Glutamatergic neuron (in vitro differentiated cells): ENCODE measurements around the gene IQCM. TPM values are rescaled to one million over a fixed set of nuclear protein-coding genes. Genes with fewer than 3 reads are reported as not detected.

Source experiments
- DNase-seq: peaks from one replicate; pipeline ENCODE4 v3.0.0; 2022
- H3K27ac Mint-ChIP-seq: one replicate; pipeline ENCODE4 v1.8.0; 2020; ENCODE audit warnings: mild to moderate bottlenecking, mixed read lengths, inconsistent platforms; ENCODE audit not compliant: unreplicated experiment
- H3K27me3 Mint-ChIP-seq: one replicate; pipeline ENCODE4 v1.8.0; 2020; ENCODE audit warnings: mild to moderate bottlenecking, moderate library complexity, mixed read lengths, inconsistent platforms; ENCODE audit not compliant: unreplicated experiment
- H3K36me3 Mint-ChIP-seq: one replicate; pipeline ENCODE4 v1.8.0; 2020; ENCODE audit warnings: mild to moderate bottlenecking, mixed read lengths, inconsistent platforms; ENCODE audit not compliant: unreplicated experiment
- H3K4me1 Mint-ChIP-seq: one replicate; pipeline ENCODE4 v1.8.0; 2020; ENCODE audit warnings: mild to moderate bottlenecking, low read depth, mixed read lengths, inconsistent platforms; ENCODE audit not compliant: unreplicated experiment
- H3K4me3 Mint-ChIP-seq: one replicate; pipeline ENCODE4 v1.8.0; 2020; ENCODE audit warnings: mild to moderate bottlenecking, mixed read lengths, inconsistent platforms; ENCODE audit not compliant: unreplicated experiment
- H3K9me3 Mint-ChIP-seq: one replicate; pipeline ENCODE4 v1.8.0; 2020; ENCODE audit warnings: mild to moderate bottlenecking, moderate library complexity, mixed read lengths, inconsistent platforms; ENCODE audit not compliant: unreplicated experiment
- CTCF ChIP-seq: fragments of 200-600 bp; sonication (generic); IDR thresholded peaks from one replicate; pipeline ENCODE4 v1.5.0; 2021; ENCODE audit not compliant: partially characterized antibody, unreplicated experiment
- total RNA-seq: library from RNA; stranded (reverse); fragmentation: NEBNext Ultra II Directional; extraction: Animal tissue kit (Norgen Biotek cat#: 25700); gene quantifications from one replicate; pipeline ENCODE4 v1.2.1, GENCODE V29; 2021; ENCODE audit not compliant: unreplicated experiment

The IQCM gene
- total RNA-seq, 1 donor from 2014 or later = not detected

- no peaks in the 10 kb centered on the region for H3K4me1 Mint-ChIP-seq
- no peak for DNase-seq
These were observed 96.3 kb downstream of the IQCM start for GRCh38 chr4:149719357-149719756.

GRCh38 chr4:149718500-149718899 is 97.1 kb downstream of the IQCM start:
- Mint-ChIP-seq H3K4me3 (no peak overlapping the region), H3K27ac (no peak overlapping the region), H3K9me3 (no peaks in the 10 kb centered on the region), H3K36me3 (peaks cover 4% of the 10 kb centered on the region), H3K4me1 (no peaks in the 10 kb centered on the region), H3K27me3 (no peaks in the 10 kb centered on the region)
- no peak for DNase-seq
- no peak for TF ChIP-seq CTCF

More at GRCh38 chr4:149719357-149719756, 96.3 kb downstream of the IQCM start:
- no peak for TF ChIP-seq CTCF
- Mint-ChIP-seq H3K27ac (no peak overlapping the region), H3K36me3 (peaks cover 4% of the 10 kb centered on the region), H3K27me3 (peaks cover under 1% of the 10 kb centered on the region), H3K9me3 (no peaks in the 10 kb centered on the region), H3K4me3 (no peak overlapping the region)

DNA sequence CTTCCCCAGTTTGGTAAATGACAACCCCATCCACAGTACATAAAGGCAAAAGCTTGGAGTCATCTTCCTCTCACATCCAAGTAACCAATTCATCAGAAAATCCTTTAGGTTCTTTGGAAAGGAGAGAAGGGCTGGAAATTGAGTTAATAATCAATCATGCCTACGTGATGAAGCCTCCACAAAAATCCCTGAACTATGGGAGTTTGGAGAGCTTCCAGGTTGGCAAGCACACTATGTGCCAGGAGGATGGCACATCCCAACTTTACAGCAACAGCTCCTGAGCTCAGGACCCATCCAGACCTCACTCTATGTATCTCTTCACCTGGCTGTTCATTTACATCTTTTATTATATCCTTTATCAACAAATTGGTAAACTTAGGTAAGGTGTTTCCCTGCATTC is 98.9 kb downstream of the IQCM start:
- no peak overlapping the region for H3K4me3 Mint-ChIP-seq
- peaks cover 4% of the 10 kb centered on the region for H3K36me3 Mint-ChIP-seq
- no peaks in the 10 kb centered on the region for H3K27me3 Mint-ChIP-seq
- no peak overlapping the region for H3K27ac Mint-ChIP-seq
- H3K9me3 Mint-ChIP-seq = no peaks in the 10 kb centered on the region
- no peak for TF ChIP-seq CTCF
- H3K4me1 Mint-ChIP-seq = no peaks in the 10 kb centered on the region
- DNase-seq = no peak

DNA sequence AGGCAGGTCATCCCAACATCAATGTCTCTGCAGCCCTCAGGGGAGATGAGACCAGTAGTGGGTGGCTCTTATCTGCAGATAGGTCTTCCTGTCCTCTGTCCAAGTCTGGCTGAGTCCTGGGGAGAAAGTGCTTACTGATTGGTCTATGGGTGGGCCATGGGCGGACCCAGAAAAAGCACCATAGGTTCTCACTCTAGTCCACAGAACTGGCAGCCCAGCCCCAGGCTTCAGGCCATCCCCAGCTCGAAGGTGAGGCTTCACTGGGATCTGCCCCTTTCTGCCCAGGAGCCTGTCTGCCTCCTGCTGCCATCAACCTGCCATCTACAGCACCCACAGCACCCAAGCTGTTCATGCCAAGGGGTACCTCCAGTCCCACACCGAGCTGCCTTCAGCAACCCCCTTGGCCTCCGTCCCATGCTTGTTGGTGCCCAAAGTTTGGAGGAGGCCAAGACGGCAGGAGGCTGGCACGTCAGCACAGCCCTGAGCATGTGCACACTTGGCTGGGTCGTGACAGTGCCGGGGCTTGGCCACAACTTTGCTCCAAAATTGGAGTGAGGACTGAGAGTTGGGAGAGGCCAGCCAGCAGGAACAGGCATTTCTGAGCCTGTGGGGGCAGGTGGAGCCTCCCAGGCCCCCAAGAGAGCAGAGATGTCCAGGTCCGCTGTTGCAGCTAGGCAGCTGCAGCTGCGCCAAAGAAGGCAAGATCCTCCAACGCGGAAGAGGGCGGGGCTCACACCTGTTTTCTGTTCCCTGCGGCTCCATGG is 99.6 kb downstream of the IQCM start:
- H3K4me1 Mint-ChIP-seq = no peaks in the 10 kb centered on the region
- no peak overlapping the region for H3K4me3 Mint-ChIP-seq
- H3K36me3 Mint-ChIP-seq = peaks cover 4% of the 10 kb centered on the region

More for the DNA sequence above, 99.6 kb downstream of the IQCM start:
- TF ChIP-seq CTCF = no peak
- Mint-ChIP-seq H3K27ac (no peak overlapping the region), H3K9me3 (no peaks in the 10 kb centered on the region), H3K27me3 (no peaks in the 10 kb centered on the region)
- DNase-seq = no peak
